ENCODE data around the gene COL4A2. TPM values are rescaled to one million over a fixed set of nuclear protein-coding genes. Genes with fewer than 3 reads are reported as not detected.
"Not testable (repeated sequence)": the region's sequence is repeated elsewhere in the genome, so short reads cannot be mapped to it uniquely, and the experiment has no call there.

The COL4A2 gene
- total and polyA plus RNA-seq, 2 experiments from 2014 or later, result 146 to 455 TPM

DNA sequence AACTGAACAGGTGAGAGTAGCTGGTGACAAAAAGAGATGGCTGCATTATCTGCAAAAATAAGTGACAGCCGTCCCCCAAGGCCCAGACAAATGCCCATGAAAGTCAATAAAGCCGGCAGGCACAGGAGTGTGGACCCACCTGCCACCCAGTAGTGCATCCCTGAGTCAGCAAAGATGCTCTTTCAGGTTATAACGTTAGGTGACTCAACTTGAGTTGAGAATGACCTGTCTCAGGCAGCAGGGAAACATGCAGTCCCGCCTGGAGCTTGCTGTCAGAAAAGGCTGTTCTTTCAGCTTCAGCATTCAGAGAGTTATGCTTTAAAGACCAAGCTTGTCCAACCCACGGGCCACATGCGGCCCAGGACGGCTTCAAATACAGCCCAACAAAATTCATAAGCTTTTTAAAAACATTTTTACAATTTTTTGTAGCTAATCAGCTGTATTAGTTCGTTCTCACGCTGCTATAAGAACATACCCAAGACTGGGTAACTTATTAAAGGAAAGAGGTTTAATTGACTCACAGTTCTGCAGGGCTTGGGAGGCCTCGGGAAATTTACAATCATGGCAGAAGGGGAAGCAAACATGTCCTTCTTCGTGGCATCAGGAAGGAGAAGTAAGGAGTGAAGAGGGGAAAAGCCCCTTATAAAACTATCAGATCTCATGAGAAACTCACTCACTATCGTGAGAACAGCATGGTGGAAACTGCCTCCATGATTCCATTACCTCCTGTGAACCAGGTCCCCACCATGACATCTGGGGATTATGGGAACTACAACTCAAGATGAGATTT is 144.1 kb downstream of the COL4A2 start:
- Histone ChIP-seq H3K9ac (no peak overlapping the region), H3K4me3 (no peak overlapping the region), H3F3A (ENCODE audit: insufficient read depth) (no peaks in the 10 kb centered on the region), H3K27me3 (replicated peaks; ENCODE audit: insufficient read depth) (no peaks in the 10 kb centered on the region), H3K79me2 (ENCODE audit: insufficient read depth) (no peaks in the 10 kb centered on the region), H3K4me2 (ENCODE audit: unreplicated experiment) (no peak overlapping the region), H3K36me3 (ENCODE audit: low read depth) (no peaks in the 10 kb centered on the region), H2AFZ (no peak overlapping the region), H4K20me1 (ENCODE audit: insufficient read depth) (no peaks in the 10 kb centered on the region), H3K9me3 (ENCODE audit: low read depth) (no peaks in the 10 kb centered on the region), H3K27ac (no peak overlapping the region), H3K4me1 (ENCODE audit: insufficient read depth) (peaks cover 11% of the 10 kb centered on the region; the same call in 1 of the 2 replicates), H3K9me2 (ENCODE audit: insufficient read depth) (no peaks in the 10 kb centered on the region)
- TF ChIP-seq EZH2phosphoT487 (IDR thresholded peaks at IDR 0.05; ENCODE audit: insufficient read depth, low read depth) (no peak), EZH2 (IDR thresholded peaks at IDR 0.05; ENCODE audit: insufficient read depth, poor library complexity, severe bottlenecking) (no peak)
- DNase-seq, result no peak
- WGBS, 2 experiments (ENCODE audit: low coverage in 1 of 2, low lambda C conversion rate in 2 of 2, missing lambda C conversion rate in 2 of 2), result 93 to 94% methylated on average over 12 of the region's 12 CpGs
- in situ Hi-C loops (cut with MboI), result no loop called here

DNA sequence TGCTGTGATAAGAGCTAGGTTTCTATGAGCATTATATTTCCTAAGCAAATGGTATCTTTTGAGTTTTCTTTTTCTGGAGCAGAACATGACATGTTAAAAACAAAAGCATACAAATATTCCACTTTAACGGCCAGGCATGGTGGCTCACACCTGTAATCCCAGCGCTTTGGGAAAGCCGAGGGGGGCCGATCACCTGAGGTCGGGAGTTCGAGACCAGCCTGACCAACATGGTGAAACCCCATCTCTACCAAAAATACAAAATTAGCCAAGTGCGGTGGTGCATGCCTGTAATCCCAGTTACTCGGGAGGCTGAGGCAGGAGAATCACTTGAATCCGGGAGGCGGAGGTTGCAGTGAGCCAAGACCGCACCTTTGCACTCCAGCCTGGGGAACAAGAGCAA is 146.0 kb downstream of the COL4A2 start:
- H3K36me3 ChIP-seq (ENCODE audit: low read depth); in situ Hi-C loops (cut with MboI): not testable (repeated sequence)
- 78 to 80% methylated on average over 11 of the region's 11 CpGs for WGBS, 2 experiments (ENCODE audit: low coverage in 1 of 2, low lambda C conversion rate in 2 of 2, missing lambda C conversion rate in 2 of 2)

DNA sequence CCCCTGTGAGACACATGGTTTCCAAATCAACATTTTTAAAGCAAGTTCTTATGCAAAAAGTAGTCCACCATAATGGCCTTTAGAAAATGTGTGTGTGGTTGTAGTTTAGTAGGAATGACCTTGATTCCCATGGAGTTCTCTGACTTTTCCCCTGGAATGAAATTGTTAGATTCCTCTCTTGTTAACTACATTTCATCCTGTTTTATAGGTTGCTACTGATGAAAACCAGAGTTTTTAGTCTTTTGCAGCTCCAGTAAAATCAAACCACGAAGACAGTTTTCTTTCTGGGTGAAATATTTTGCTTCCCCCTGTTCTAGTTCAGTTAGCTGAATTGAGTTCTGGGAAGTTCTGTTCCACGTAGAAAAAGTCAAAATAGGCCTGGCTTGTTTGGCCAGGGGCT is 146.7 kb downstream of the COL4A2 start:
- Histone ChIP-seq H3F3A (ENCODE audit: insufficient read depth) (no peaks in the 10 kb centered on the region), H3K9ac (no peak overlapping the region), H3K9me3 (ENCODE audit: low read depth) (no peaks in the 10 kb centered on the region), H4K20me1 (ENCODE audit: insufficient read depth) (no peaks in the 10 kb centered on the region), H2AFZ (no peak overlapping the region), H3K36me3 (ENCODE audit: low read depth) (no peaks in the 10 kb centered on the region), H3K27me3 (replicated peaks; ENCODE audit: insufficient read depth) (no peaks in the 10 kb centered on the region), H3K4me2 (ENCODE audit: unreplicated experiment) (no peak overlapping the region), H3K79me2 (ENCODE audit: insufficient read depth) (no peaks in the 10 kb centered on the region), H3K27ac (no peak overlapping the region), H3K9me2 (ENCODE audit: insufficient read depth) (no peaks in the 10 kb centered on the region), H3K4me3 (no peak overlapping the region), H3K4me1 (ENCODE audit: insufficient read depth) (no peaks in the 10 kb centered on the region)
- in situ Hi-C loops (cut with MboI), result no loop called here
- WGBS, 2 experiments (ENCODE audit: low coverage in 1 of 2, low lambda C conversion rate in 2 of 2, missing lambda C conversion rate in 2 of 2), result 69 to 74% methylated on average over 2 of the region's 2 CpGs
- no peak for TF ChIP-seq EZH2phosphoT487 (IDR thresholded peaks at IDR 0.05; ENCODE audit: insufficient read depth, low read depth)
- no peak for TF ChIP-seq EZH2 (IDR thresholded peaks at IDR 0.05; ENCODE audit: insufficient read depth, poor library complexity, severe bottlenecking)
- DNase-seq, result no peak

More for the DNA sequence above, 146.0 kb downstream of the COL4A2 start:
- H3K4me1 ChIP-seq (ENCODE audit: insufficient read depth); DNase-seq; H2AFZ ChIP-seq; H3K4me2 ChIP-seq (ENCODE audit: unreplicated experiment); H3K27ac ChIP-seq; H3K9me3 ChIP-seq (ENCODE audit: low read depth); H4K20me1 ChIP-seq (ENCODE audit: insufficient read depth); H3K79me2 ChIP-seq (ENCODE audit: insufficient read depth); H3K27me3 ChIP-seq (replicated peaks; ENCODE audit: insufficient read depth); H3F3A ChIP-seq (ENCODE audit: insufficient read depth); H3K9me2 ChIP-seq (ENCODE audit: insufficient read depth); H3K9ac ChIP-seq; H3K4me3 ChIP-seq: not testable (repeated sequence)

DNA sequence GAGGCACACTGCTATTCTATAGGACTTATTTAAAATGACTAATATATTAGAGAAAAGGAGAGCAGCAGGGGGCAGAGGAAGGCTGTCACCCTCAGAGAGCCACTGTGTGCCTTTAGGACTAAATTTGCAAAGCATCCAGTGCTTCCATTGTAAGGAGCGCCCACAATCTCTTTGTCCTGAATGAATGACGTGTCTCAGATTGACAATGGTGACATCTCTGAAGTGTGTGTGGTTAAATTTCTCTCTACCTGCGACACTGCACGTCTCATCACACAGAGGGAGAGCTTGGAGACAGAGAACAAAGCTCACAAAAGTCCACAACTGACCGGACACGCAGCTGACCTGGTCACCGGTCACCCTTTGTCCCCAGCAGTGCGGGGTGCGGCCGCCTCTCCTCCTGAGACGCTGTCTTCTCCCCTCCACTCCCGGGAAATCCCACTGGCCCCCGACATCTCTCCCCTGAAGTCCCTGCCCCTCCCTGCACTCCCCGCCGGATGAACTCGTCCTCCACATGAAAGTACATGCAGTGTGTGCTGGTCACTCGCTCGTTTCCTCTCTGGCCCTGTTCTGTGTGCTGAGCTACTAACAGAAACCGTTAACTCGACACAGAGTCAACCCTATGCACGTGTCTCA is 147.3 kb downstream of the COL4A2 start:
- no peaks in the 10 kb centered on the region for H3K4me1 ChIP-seq (ENCODE audit: insufficient read depth)
- no peaks in the 10 kb centered on the region for H3K79me2 ChIP-seq (ENCODE audit: insufficient read depth)
- no peak for DNase-seq
- no peaks in the 10 kb centered on the region for H3K9me2 ChIP-seq (ENCODE audit: insufficient read depth)
- 83% methylated on average over 12 to 21 of the region's 21 CpGs for WGBS, 2 experiments (ENCODE audit: low coverage in 1 of 2, low lambda C conversion rate in 2 of 2, missing lambda C conversion rate in 2 of 2)
- H2AFZ ChIP-seq, result no peak overlapping the region
- TF ChIP-seq EZH2 (IDR thresholded peaks at IDR 0.05; ENCODE audit: insufficient read depth, poor library complexity, severe bottlenecking) (no peak), EZH2phosphoT487 (IDR thresholded peaks at IDR 0.05; ENCODE audit: insufficient read depth, low read depth) (no peak)
- no peaks in the 10 kb centered on the region for H3K36me3 ChIP-seq (ENCODE audit: low read depth)
- H3K4me2 ChIP-seq (ENCODE audit: unreplicated experiment), result no peak overlapping the region
- in situ Hi-C loops (cut with MboI), result no loop called here
- H3K4me3 ChIP-seq, result no peak overlapping the region
- no peaks in the 10 kb centered on the region for H4K20me1 ChIP-seq (ENCODE audit: insufficient read depth)
- H3K9ac ChIP-seq, result no peak overlapping the region
- H3K9me3 ChIP-seq (ENCODE audit: low read depth), result no peaks in the 10 kb centered on the region
- H3K27me3 ChIP-seq (replicated peaks; ENCODE audit: insufficient read depth), result no peaks in the 10 kb centered on the region
- H3K27ac ChIP-seq, result no peak overlapping the region
- no peaks in the 10 kb centered on the region for H3F3A ChIP-seq (ENCODE audit: insufficient read depth)
